ENCODE results near the gene CFAP299. TPM values are rescaled to one million over a fixed set of nuclear protein-coding genes. Genes with fewer than 3 reads are reported as not detected.

Gene CFAP299
- total and polyA plus RNA-seq, 2 donors (not counting 3 experiments of a cell fraction or from before 2014, with no cell fraction given) = not detected

DNA sequence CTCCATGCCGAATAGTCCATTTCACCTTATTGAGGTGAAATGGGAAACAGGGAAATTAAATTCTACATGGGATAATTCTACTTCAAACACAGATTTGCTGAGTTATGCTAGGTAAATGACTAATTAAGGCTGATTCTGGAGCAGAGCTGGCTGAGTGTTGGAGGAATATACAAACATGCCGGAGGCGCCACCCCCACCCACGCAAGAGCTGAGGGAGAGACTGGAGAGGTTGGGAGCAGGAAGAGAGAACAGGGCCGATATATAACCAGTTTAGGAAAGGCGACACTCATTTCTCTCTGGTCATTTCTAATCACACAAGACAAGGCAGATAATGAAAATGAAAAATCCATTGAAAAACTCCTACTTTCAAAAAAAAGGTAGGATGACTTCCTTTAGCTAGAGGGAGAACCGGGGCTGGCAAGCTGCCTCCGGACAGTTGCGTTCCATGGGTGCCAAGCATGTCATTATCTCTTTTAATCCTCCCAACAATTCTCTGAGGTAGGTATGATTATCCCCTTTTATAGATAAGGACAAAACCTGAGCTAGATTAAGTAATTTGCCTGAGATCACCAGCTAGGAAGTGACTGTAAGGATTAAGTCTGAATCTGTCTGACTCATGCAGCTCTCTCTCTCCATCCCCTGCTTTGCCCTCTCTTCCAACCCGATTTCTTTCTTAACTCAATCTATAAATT, 27.6 kb upstream of the CFAP299 start:
- no peak overlapping the region for H3K4me2 ChIP-seq (ENCODE audit: insufficient read depth, low read length)
- TSS peak; percentile 73 for BruUV-seq (replicated peaks)
- POLR2A ChIA-PET = interaction anchor here (1.2 to 1.4 kb wide), 2 partner anchors 42 to 70 kb away, joined by 3 to 6 read pairs; partner anchors contain the start of gene FGF5
- H3K9me1 ChIP-seq (replicated peaks; ENCODE audit: control insufficient read depth, extremely low read depth, insufficient read depth, low read length) = no peaks in the 10 kb centered on the region
- no peaks in the 10 kb centered on the region for H4K20me1 ChIP-seq (replicated peaks; ENCODE audit: control insufficient read depth, extremely low read depth, insufficient read depth, low read length)
- DNase-seq (ENCODE audit: low read depth, low spot score) = no peak
- intact Hi-C loops (cut with micrococcal nuclease) = loop anchor here (5.0 kb wide), 1 partner anchor 71 kb away; no protein-coding TSS in a partner anchor
- H3K9ac ChIP-seq (replicated peaks; ENCODE audit: extremely low read depth, insufficient read depth, low read length) = no peak overlapping the region
- TF ChIP-seq EZH2 (IDR thresholded peaks at IDR 0.05; ENCODE audit: borderline replicate concordance, low read depth, low read length, severe bottlenecking) = no peak
- peak; percentile 62 for TF ChIP-seq FOS (IDR thresholded peaks at IDR 0.05; ENCODE audit: borderline replicate concordance, insufficient read depth, low read length)
- peak; percentile 11 for TF ChIP-seq JUN (IDR thresholded peaks at IDR 0.05; ENCODE audit: borderline replicate concordance, insufficient read depth, insufficient read length, low read depth)
- TF ChIP-seq, protein P1, sequence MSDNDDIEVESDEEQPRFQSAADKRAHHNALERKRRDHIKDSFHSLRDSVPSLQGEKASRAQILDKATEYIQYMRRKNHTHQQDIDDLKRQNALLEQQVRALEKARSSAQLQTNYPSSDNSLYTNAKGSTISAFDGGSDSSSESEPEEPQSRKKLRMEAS (IDR thresholded peaks at IDR 0.05; ENCODE audit: insufficient read depth, insufficient read length) = no peak
- no peak for TF ChIP-seq POLR2A (IDR thresholded peaks at IDR 0.05; ENCODE audit: low read depth, low read length)
- TF ChIP-seq POLR2AphosphoS5 (IDR thresholded peaks at IDR 0.05; ENCODE audit: insufficient read depth, low read depth, low read length) = no peak
- TF ChIP-seq MYC (IDR thresholded peaks at IDR 0.05; ENCODE audit: low read depth, low read length) = no peak
- TF ChIP-seq GATA2 (IDR thresholded peaks at IDR 0.05; ENCODE audit: insufficient read depth, insufficient read length, low read depth, low read length) = no peak
- TF ChIP-seq, protein P2, sequence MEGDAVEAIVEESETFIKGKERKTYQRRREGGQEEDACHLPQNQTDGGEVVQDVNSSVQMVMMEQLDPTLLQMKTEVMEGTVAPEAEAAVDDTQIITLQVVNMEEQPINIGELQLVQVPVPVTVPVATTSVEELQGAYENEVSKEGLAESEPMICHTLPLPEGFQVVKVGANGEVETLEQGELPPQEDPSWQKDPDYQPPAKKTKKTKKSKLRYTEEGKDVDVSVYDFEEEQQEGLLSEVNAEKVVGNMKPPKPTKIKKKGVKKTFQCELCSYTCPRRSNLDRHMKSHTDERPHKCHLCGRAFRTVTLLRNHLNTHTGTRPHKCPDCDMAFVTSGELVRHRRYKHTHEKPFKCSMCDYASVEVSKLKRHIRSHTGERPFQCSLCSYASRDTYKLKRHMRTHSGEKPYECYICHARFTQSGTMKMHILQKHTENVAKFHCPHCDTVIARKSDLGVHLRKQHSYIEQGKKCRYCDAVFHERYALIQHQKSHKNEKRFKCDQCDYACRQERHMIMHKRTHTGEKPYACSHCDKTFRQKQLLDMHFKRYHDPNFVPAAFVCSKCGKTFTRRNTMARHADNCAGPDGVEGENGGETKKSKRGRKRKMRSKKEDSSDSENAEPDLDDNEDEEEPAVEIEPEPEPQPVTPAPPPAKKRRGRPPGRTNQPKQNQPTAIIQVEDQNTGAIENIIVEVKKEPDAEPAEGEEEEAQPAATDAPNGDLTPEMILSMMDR (IDR thresholded peaks at IDR 0.05; ENCODE audit: extremely low read depth in 1 of 2, insufficient read depth in 1 of 2, low read depth in 1 of 2, low read length in 2 of 2) = no peak
- dilution Hi-C loops (cut with MboI; ENCODE audit: extremely low pct_ligation_motif_present, low sequenced_read_pairs) = no loop called here
- no peaks in the 10 kb centered on the region for H3K9me3 ChIP-seq (replicated peaks; ENCODE audit: control insufficient read depth, insufficient read depth, low read length)
- no peaks in the 10 kb centered on the region for H3K27me3 ChIP-seq (ENCODE audit: control insufficient read depth in 2 of 2, insufficient read depth in 2 of 2, low read length in 2 of 2)
- H3K4me1 ChIP-seq (ENCODE audit: control insufficient read depth, extremely low read depth, insufficient read depth, low read length) = peaks cover 14% of the 10 kb centered on the region
- no peaks in the 10 kb centered on the region for H3K36me3 ChIP-seq (ENCODE audit: control insufficient read depth in 2 of 2, extremely low read depth in 1 of 2, insufficient read depth in 2 of 2, low read length in 2 of 2)
- H3K27ac ChIP-seq (ENCODE audit: insufficient read depth, low read depth, low read length) = no peak overlapping the region
- H2AFZ ChIP-seq (ENCODE audit: low read depth, low read length) = no peak overlapping the region
- H3K79me2 ChIP-seq (ENCODE audit: control insufficient read depth, insufficient read depth, low read length) = no peaks in the 10 kb centered on the region
- FAIRE-seq = no peak
- CTCF ChIA-PET = interaction anchor here (0.8 to 1.9 kb wide), 10 partner anchors 11 to 183 kb away, joined by 3 to 12 read pairs (median 3); partner anchors contain the start of genes CFAP299 and FGF5
- no peak overlapping the region for H3K4me3 ChIP-seq (replicated peaks in 1 of 3; ENCODE audit: insufficient read depth in 1 of 3, low read depth in 1 of 3, low read length in 3 of 3)

Data from endothelial cell of umbilical vein (primary cell).